GM19023 (cell line): ENCODE measurements around the gene PEX5.
"Not testable (repeated sequence)": the region's sequence is repeated elsewhere in the genome, so short reads cannot be mapped to it uniquely, and the experiment has no call there.

Experiments used
- ATAC-seq: cut with Tn5 transposase; IDR thresholded peaks from one replicate; pipeline ENCODE4 v1.9.1; 2021; ENCODE audit warnings: mild to moderate bottlenecking, moderate library complexity; ENCODE audit not compliant: unreplicated experiment

PEX5 gene

DNA sequence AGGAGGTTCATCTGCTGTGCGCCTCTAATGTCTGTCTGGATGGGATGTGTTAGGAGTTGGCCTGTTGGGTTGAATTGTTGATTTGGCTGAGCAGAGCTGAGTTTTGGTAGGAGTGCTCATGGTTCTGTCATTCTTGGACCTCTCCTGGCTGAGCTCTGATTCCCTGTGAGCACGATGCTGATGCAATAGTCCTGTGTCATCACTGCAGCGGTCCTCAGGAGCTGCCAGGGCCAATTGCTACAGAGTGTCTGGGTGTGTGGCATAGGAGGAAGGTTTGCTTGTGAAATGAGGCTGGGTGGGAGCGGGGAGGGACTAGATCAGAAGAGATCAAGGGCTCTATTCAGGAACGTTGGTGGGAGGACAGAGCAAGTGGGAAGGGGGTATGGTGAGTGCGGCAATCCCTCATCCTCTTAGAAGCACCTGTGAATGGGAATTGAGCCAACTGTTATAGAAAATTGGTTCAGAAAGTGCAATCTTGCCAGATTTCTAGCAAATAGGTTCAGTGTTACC lies 21.2 kb downstream of the PEX5 start:
- ATAC-seq = no peak

DNA sequence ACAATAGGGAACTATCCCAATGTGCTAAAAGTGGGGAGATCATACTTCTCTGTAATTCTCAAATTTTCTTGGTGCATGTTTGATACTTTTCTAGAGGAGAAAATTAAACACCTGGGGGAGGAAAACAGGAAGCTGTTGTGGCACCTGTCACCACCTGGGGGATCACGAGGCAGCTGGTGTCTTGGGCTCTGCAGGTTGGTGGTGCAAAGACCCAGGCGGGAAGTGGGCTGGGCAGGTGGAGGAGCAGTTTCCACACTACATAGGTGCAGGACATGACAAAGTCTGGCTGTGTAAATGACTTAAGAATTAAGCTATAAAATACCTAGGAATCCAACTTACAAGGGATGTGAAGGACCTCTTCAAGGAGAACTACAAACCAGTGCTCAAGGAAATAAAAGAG lies 23.2 kb downstream of the PEX5 start:
- no peak for ATAC-seq

- ATAC-seq = not testable (repeated sequence)
These were observed 24.3 kb downstream of the PEX5 start for GRCh38 chr12:7213745-7214144.

- no peak for ATAC-seq
These were observed 28.1 kb downstream of the PEX5 start for GRCh38 chr12:7217475-7218069.

- ATAC-seq = no peak
These were observed 30.2 kb downstream of the PEX5 start for GRCh38 chr12:7219599-7220243.

- no peak for ATAC-seq
These were observed 32.0 kb downstream of the PEX5 start for GRCh38 chr12:7221486-7221885.

DNA sequence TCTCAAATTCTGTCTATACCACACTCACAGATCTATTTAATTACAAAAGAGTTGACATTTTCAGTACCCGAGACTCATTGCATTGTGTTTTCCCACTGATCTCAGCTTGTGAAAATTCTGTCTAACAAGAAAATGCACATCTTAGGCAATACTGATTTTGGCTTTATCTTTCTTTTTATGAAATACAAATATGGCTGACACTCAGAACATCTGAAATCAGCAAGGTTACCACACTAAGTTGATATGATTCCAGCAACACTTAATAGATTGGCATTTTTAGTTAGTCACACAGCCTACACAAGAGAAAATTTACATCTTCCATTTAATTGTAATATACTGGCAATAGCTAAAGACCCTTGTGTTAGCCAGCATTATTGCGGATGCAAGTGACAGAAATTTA lies 40.3 kb downstream of the PEX5 start:
- no peak for ATAC-seq

- ATAC-seq = no peak
These were observed 52.0 kb downstream of the PEX5 start for GRCh38 chr12:7241404-7242005.

- no peak for ATAC-seq
These were observed 53.0 kb downstream of the PEX5 start for GRCh38 chr12:7242176-7243101.

- ATAC-seq = not testable (repeated sequence)
These were observed 62.0 kb downstream of the PEX5 start for GRCh38 chr12:7251328-7251996.

DNA sequence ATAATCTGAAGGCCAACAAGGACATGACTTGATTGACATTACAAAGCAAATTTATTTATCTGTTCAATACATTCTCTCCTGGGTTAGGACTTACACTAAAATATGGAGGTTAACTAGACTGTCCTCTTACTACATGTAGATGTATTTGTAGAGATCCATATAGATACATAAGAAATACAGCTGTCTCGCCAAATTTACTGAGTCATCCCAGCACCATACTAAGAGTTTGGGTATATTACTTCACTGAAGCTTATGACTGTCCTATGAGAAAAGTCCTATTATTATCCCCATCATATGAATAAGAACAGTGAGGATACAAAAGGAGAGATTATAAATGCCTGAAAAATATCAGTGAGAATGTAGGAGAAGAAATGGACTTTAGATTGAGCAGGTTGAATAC lies 69.6 kb downstream of the PEX5 start:
- ATAC-seq = no peak
